Activated CD4-positive, alpha-beta T cell treated with anti-CD3 and anti-CD28 coated beads, Interleukin-2, amount 50 U/mL, for 24 hours (primary cell): ENCODE results near the gene TEX51.

Source experiments
- DNase-seq, 2 donors: peaks; one replicate each; pipeline ENCODE4 v3.0.0-alpha.2; 2020; ENCODE audit warnings: low read depth in 1 of 2, low spot score in 1 of 2

Gene TEX51

DNA sequence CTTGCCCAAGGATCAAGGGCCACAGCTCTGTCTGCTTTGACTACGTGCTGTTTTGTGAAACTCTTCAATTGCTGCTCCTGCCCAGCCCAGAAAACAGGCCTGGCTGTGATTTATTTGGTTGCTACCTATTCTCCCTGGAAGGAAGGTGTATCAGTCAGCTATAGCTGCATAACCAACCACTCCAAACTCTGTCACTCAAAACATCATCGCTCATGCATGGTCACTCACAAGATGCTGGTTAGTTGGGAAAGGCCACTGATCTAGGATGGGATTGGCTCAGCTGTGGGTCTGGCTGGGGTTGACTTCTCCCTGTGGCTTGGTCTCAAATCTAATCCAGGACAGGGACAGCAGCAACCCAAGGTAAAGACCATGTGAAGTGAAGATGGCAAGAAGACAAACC is 14.6 kb downstream of the TEX51 start:
- DNase-seq, result no peak

- no peak for DNase-seq
These were observed 15.4 kb downstream of the TEX51 start for GRCh38 chr2:126913881-126914615.

- no peak for DNase-seq
These were observed 16.3 kb downstream of the TEX51 start for GRCh38 chr2:126914811-126915500.

DNA sequence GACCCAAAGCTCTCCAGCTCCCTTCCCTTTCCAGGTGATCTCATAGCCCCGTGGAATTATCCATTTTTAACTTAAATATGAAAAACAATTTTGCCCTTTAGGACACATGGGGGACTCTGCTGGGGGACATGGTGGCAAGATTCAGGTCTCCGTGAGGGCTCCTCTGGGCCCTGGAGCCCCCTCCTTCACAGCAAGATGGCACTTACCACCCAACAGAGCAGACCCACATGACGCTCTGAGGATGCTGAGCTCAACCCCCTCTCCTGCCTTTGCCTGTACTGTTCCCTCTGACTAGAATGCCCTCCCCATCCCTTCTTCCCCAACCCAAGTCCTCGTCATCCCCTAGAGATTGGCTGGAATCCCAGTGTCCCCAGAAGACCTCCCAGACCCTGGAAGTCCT is 17.2 kb downstream of the TEX51 start:
- no peak for DNase-seq

GRCh38 chr2:126916744-126917143 is 18.1 kb downstream of the TEX51 start:
- DNase-seq, result no peak

DNA sequence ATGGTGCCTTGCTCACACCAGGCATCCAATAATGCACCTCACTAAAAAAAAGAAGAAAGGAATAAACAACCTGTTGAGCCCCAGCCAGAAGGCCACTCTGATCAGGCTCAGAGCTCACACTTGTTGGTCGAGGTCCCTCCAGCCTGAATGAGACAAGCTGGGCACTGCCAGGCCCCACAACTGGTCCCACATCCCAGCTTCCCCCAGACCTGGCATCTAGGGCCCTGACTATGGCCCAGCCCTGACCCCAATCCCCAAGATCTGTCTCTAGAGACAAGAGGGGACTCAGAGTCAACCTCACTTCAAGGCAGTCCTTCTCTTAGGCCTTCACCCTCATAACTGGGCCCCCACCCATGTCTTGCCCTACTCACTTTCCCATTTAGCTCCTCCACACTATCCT is 22.4 kb downstream of the TEX51 start:
- DNase-seq, result no peak

DNA sequence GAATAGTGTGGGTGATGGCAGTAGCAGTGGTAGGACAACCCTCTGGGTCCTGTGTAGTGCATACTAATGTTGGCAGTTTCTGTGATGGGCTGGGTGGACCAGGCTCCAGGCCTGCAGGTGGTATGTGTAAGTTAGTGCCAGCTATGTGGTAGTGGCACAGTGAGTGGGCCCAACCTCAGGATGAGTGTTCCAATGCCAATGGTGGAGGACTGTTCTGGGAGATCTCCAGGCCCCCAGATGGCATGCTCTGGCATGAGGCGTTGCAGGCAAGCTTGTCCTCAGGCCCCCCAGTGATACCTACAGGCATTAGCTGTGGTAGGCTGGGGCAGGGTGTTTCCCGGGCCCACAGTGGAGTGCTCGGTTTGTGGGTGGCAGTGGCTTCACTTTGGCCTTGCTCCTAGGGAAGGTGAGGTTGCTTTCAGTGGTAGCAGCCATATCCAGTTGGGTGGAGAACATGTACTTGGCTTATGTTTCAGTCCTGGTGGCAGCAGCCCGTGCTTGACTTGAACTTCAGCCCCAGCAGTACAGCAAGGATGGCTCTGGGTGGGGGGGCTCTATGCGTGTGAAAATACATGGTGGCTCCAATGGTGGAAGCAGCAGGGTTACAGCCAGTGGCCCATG is 32.4 kb downstream of the TEX51 start:
- DNase-seq, result no peak

GRCh38 chr2:126932529-126932928 is 33.8 kb downstream of the TEX51 start:
- DNase-seq, result no peak

DNA sequence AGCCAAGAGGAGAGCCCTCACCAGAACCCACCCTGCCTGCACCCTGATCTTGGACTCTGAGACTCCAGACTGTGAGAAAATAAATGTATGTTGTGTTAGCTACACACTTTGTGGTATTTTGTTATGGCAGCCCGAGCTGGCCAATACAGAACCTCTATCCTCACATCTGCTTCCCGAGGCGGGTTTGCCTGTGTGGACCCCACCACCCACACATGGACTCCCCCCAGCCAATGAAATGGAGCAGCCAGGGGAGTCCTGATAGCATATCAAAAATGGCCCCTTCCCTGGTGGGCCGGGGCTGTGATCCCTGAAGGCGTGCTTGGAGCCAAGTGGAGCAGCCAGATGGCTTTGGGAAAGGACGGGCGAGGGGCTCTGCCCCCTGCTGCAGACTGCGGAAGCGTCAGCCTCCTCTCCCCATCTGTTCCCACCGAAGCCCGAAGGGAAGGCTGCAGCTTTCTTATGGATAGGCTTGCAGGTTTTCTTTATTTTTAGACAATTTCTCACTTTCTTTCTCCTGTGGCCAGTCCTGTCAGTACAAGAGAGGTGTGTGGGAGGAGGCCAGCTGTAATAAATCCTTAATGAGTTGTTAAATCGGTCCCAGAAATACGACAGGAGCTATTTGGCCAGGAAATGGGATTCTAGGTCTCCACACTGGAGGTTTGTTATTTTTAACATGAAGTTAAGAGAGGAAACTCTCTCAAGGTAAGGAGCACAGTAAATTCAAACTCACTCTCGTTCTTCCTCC is 34.4 kb downstream of the TEX51 start:
- no peak for DNase-seq

DNA sequence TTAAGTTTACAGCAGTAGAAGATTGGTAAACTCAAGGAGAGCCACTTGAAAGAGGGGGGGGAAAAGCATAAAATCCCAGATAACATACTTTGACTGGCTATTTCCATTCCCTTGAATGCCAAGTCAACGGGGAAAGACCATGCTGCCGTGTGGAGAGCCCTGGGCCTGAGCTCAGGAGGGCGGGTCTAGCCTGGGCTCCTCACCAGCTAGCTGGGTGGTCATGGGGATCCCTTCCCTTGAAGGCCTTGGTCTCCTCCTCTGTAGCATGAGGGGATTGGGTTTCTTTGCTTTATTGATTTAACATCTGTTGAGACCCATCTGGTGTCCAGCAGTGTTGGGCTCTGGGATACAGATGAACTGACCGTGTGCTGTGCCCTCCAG is 35.0 kb downstream of the TEX51 start:
- DNase-seq, result no peak

- DNase-seq, result no peak
These were observed 36.1 kb downstream of the TEX51 start for GRCh38 chr2:126934809-126935208.

DNA sequence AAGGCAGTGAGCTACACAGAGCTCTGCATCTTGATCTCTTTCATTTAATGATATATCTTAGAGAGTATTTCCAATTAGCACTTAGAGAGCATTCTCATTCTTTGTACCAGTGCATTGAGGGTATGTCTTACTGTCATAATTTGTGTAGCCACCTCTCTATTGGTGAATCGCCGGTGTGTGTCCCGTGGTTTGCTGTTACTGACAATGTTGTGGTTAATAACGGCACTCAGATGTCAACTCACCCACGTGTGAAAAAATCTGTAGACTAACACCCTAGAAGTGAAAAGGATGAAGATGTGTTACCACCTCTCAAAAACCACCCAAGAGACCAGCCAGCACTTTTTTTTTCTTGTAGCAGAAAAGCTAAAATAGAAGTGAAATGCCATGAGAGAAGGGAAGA is 37.1 kb downstream of the TEX51 start:
- DNase-seq, result no peak

DNA sequence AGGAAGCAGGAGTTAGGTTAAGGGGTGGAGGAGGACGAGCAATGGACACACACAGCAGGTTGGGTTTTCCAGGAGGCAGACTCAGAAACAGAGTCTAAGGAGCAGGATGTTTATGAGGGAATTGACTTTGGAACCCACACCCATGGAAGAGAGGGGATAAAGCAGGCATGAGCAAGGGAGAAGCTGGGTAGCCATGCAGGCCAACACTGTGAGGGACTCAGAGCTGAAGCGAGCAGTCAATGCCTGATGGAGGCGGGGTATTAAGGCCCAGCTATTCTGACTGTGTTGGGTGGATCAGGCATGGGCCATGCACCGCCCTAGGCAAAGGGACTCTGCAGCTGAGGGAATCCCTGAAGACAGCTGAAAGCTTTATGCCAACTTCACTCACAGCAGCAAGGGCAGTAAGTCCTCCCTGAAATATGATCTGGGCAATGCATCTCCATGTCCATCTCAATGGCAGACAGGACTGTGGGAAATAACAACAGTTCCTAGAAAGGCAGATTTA is 37.6 kb downstream of the TEX51 start:
- DNase-seq, result no peak

DNA sequence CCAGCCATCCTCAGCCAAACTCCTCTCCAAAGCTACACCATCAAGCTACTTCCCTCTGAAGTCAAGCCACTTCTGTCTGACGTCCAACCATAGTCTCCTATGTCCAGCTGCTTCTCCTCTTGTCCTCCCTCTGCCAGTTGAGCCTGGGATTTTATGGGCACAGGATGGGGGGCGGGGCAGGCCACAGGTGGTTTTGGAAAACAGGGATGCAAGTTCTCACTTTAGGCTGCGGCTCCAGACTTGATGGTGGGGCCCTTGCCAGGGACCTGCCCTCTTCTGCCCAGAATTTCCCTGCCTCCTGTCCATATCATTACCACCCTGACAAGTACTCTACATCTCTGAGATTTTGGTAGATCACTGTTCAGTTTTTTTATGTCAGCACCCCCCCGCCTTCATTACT is 41.6 kb downstream of the TEX51 start:
- DNase-seq, result no peak

GRCh38 chr2:126942427-126943203 is 43.9 kb downstream of the TEX51 start:
- no peak for DNase-seq

- no peak for DNase-seq
These were observed 45.1 kb downstream of the TEX51 start for GRCh38 chr2:126943612-126944348.

DNA sequence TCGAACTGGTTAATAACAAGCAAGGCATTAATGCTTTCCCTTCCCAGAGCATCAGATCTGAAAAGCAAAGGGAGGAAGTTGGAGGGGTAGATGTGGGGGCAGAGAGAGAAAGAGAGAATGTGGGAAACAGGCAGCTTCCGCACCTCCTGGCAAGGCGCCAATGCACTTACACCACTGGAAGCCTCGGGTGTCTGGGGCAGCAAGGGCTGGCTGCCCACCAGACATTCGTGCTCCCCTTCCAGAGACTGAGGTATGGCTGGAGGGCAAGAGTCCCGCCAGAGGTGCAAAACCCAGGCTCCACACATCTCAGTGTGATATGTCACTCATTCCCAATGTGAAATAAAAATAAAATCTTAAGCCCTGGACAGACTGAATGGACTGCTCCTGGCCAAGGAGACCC is 46.4 kb downstream of the TEX51 start:
- DNase-seq, result no peak

- no peak for DNase-seq
These were observed 47.8 kb downstream of the TEX51 start for GRCh38 chr2:126946318-126947102.

- DNase-seq, result no peak
These were observed 48.4 kb downstream of the TEX51 start for GRCh38 chr2:126947103-126947429.

DNA sequence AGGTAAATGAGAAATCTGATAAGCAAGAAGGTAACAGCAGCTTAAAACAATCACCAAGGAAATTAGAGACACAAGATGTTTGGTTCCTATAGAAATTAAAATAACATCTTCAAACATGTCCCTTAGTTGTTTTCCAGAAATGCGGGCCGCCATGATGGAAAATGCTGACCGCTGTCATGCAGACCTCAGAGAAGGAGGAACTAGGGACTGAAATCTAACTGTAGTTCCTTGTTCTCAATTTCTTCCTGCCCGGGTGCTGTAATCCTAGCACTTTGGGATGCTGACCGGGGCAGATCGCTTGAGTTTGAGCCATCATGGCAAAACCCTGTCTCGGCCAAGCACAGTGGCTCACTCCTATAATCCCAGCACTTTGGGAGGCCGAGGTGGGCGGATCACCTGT is 51.1 kb downstream of the TEX51 start:
- DNase-seq, result no peak
